Measurements from ENCODE around the gene FAAH.

FAAH gene

GRCh38 chr1:46421739-46422138 is 27.6 kb downstream of the FAAH start:
- no peak for DNase-seq (ENCODE audit: low read depth in 2 of 2, low spot score in 1 of 2)

- no peak for DNase-seq (ENCODE audit: low read depth in 2 of 2, low spot score in 1 of 2)
These were observed 28.2 kb downstream of the FAAH start for GRCh38 chr1:46422261-46422871.

GRCh38 chr1:46423574-46424240 is 29.6 kb downstream of the FAAH start:
- no peak for DNase-seq (ENCODE audit: low read depth in 2 of 2, low spot score in 1 of 2)

GRCh38 chr1:46424730-46425129 is 30.6 kb downstream of the FAAH start:
- no peak for DNase-seq (ENCODE audit: low read depth in 2 of 2, low spot score in 1 of 2)

GRCh38 chr1:46425726-46426125 is 31.6 kb downstream of the FAAH start:
- no peak for DNase-seq (ENCODE audit: low read depth in 2 of 2, low spot score in 1 of 2)

GRCh38 chr1:46427541-46427940 is 33.4 kb downstream of the FAAH start:
- no peak for DNase-seq (ENCODE audit: low read depth in 2 of 2, low spot score in 1 of 2)

GRCh38 chr1:46429436-46429835 is 35.3 kb downstream of the FAAH start:
- DNase-seq (ENCODE audit: low read depth in 2 of 2, low spot score in 1 of 2) = no peak

- DNase-seq (ENCODE audit: low read depth in 2 of 2, low spot score in 1 of 2) = no peak
These were observed 37.6 kb downstream of the FAAH start for GRCh38 chr1:46431695-46432094.

- no peak for DNase-seq (ENCODE audit: low read depth in 2 of 2, low spot score in 1 of 2)
These were observed 38.7 kb downstream of the FAAH start for GRCh38 chr1:46432781-46433327.

GRCh38 chr1:46434358-46434757 is 40.2 kb downstream of the FAAH start:
- DNase-seq (ENCODE audit: low read depth in 2 of 2, low spot score in 1 of 2) = no peak

- no peak for DNase-seq (ENCODE audit: low read depth in 2 of 2, low spot score in 1 of 2)
These were observed 42.7 kb downstream of the FAAH start for GRCh38 chr1:46436844-46437243.

- DNase-seq (ENCODE audit: low read depth in 2 of 2, low spot score in 1 of 2) = no peak
These were observed 43.6 kb downstream of the FAAH start for GRCh38 chr1:46437723-46438122.

- no peak for DNase-seq (ENCODE audit: low read depth in 2 of 2, low spot score in 1 of 2)
These were observed 44.2 kb downstream of the FAAH start for GRCh38 chr1:46438346-46438745.

- DNase-seq (ENCODE audit: low read depth in 2 of 2, low spot score in 1 of 2) = no peak
These were observed 46.4 kb downstream of the FAAH start for GRCh38 chr1:46440478-46440877.

GRCh38 chr1:46442317-46443161 is 48.4 kb downstream of the FAAH start:
- DNase-seq (ENCODE audit: low read depth in 2 of 2, low spot score in 1 of 2) = peak; percentile 45 to 52

GRCh38 chr1:46444466-46444865 is 50.3 kb downstream of the FAAH start:
- no peak for DNase-seq (ENCODE audit: low read depth in 2 of 2, low spot score in 1 of 2)

- DNase-seq (ENCODE audit: low read depth in 2 of 2, low spot score in 1 of 2) = no peak
These were observed 51.7 kb downstream of the FAAH start for GRCh38 chr1:46445773-46446256.

- peak; percentile 41 to 50 for DNase-seq (ENCODE audit: low read depth in 2 of 2, low spot score in 1 of 2)
These were observed 52.8 kb downstream of the FAAH start for GRCh38 chr1:46446646-46447498.

- no peak for DNase-seq (ENCODE audit: low read depth in 2 of 2, low spot score in 1 of 2)
These were observed 53.5 kb downstream of the FAAH start for GRCh38 chr1:46447499-46448108.
